Non-pigmented ciliary epithelial cell (primary cell): ENCODE data around the gene PIP5K1C.

Experiments
- DNase-seq: peaks from one replicate; pipeline ENCODE4 v3.0.0-alpha.2; 2010; ENCODE audit warnings: low read depth

The PIP5K1C gene

DNA sequence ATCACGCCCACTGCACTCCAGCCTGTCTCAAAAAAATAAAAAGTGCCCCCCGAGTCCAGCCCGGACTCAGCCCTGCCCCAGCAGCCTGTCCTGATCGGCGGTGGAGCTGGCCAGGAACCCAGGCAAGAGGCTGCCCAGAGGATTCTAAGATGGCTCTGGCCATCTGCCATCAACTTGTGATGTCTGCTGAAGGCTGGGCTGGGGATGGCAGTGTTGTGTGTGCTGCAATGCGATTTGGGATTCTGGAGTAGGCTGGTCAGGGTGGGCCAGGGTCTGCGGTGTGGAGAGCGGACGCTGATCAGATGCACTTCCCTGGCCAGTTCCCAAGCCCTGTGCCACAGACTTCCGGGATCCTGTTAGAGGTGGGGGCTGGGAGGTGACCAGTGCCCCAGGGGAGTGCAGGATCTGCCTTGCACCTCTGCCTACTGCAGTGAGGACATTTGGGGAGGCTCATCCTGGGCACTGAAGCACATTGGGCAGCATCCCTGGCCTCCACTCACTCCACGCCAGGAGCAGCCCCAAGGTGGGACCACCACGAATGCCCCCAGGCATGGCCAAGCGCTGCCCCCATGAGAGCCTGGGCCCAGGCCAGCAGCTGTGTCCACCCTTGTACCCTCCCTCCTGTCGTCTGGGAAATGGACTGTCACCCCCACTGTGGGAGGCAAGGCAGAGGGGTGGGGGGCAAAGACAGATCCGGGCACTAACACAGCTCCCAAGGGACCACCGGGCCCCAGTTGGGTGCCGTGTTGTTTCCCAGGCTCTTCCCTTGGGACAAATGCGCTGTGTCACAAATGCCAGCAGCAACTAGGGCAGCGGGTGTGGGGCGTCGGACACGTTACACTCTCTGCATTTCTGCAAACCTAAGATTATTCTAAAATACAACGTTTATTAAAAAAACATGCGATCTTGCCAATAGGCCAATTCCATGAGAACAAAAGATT lies 90.2 kb downstream of the PIP5K1C start:
- DNase-seq = no peak

DNA sequence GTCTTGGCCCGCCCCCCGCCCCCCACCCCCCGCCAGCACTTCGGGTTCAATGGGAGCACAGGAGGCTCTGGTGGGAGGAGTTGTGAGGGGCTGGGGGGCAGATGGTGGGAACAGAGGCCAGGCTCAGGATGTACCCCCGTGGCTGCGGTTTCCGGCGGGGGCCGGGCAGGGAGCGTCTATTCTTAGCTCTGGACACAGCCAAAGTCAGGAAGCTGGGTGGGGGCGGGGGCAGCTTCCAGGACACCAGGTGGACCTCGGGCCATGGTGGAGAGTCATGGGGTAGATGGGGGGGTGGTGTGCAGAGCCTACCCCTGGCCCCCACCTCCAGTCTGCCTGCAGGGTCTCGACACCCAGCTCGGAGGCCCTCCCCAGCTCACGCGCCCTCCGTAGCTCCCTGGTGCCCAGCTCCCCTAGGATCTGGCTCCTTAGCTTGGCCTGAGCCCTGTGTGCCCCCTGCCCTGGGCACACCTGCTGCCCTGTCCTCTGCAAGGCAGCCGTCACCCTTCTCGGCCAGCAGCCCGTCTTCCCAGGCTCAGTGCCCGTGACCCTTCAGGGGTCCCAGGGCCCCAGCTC lies 91.4 kb downstream of the PIP5K1C start:
- DNase-seq = no peak

DNA sequence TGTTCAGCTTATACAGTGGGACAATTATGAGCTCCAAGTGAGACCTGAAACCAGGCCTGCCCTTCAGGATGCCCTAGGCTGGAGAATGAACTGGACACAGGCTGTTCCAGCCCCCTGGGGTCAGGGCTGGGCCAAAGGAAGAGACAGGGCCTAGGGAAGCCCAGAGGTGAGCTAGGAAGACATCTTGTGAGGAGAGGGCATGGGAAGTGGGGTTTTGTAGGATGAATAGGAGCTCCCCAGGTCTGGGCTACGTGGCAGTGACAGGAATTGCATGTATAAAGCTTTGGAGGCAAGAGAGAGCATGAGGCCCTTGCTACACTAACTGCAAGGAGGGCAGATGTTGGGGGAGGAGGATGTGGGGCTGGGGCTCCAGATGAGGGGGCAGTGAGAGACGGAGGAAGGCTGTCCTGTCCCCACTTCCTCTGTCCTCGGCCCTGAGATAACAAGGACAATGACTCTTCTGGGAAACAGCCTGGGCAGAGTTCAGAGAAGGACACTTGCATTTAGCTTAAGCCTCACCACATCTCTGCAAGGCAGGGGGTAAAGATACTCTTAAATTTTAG lies 92.1 kb downstream of the PIP5K1C start:
- DNase-seq = no peak

DNA sequence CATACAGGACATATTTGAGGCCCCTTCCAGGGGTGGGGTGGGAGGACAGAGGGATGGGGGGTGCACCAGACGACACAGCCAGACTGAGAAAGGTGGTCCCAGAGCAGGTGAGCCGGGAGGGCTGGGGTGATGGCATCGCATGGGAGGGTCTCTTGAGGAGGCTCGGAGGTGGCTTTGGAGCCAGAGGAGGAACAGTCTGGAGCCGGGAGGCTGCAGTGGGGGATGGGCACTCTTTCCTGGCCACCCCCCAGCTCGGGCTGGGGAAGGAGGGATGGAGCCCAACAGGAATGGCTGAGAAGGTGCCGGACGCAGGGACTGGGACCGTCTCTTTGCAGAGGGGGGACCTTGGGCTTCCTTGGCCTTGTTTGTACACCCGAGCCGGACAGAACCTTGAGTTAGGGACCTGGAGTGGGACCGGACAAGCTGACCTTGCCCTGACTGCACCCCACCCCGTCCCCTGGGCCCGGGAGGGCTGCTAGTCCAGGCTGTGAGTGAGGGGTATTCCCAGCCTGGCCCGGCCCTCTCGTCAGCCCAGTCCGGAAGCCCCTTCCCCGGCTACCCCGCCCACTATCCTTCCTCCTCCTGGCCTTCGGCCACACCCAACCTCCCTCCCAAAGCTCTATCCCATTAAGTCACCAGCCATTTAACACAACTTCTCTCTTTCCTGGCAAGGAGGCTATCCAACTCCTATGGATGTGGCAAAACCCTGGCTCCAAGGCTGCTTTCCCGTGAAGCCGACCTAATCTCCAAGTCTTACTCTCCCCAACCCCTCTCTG lies 92.8 kb downstream of the PIP5K1C start:
- no peak for DNase-seq

DNA sequence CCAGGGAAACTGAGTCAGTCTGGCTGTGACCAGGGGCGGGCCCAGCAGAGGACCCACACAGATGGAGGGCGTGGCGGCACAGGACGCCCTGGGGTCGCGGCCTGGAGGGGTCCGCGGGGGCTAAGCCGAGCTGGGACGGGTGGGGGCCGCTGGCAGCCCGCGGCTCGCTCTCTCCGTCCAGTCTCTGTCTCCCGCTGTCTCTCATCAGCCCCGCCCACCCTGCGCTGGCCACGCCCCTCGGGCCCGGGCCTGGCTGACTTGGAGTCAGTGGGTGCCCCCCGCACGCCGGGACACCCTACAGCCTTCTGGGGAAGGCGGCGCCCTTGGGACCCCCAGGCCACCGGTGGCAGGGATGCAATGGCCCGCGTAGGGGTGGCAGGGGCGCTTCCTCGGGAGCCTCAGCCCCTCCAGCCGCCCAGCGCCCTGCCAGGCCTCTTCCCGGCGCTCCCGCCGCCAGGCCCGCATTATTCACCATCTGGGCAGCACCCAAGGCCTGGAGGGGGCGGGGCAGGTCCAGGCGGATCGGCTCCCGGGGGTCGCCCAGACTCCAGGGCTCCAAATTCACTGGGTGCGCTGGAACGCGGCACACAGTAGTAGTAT lies 93.5 kb downstream of the PIP5K1C start, which contains the start of gene TBXA2R:
Gene TBXA2R, minus strand, starts transcription at position 186 of the 600 bp plus-strand sequence. CDS start 6,241 bp downstream, outside the sequence.
- DNase-seq = no peak

DNA sequence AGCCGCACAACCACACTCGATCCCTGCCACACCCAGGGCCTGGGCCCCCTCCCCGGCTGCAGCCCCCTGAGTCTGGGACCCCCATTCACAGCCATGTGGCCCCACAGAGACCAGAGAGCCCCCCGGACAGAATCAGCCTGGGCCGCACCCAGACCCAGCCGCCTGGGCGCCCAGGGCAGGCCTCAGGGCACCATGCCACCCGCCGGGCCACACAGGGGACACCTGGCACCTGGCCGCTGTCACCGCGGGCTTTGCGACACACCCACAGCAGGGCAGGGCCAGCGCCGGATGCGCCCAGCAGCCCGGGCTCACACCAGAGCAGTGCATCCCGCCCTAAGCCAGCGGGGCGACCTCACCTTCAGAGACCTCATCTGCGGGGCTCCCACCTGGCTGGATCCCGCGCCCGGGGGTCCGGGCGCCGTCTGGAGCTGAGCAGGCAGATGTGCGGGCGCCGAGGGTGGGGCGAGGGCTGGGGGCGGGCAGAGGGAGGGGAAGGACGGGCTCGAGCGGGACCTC lies 94.0 kb downstream of the PIP5K1C start:
- DNase-seq = no peak

DNA sequence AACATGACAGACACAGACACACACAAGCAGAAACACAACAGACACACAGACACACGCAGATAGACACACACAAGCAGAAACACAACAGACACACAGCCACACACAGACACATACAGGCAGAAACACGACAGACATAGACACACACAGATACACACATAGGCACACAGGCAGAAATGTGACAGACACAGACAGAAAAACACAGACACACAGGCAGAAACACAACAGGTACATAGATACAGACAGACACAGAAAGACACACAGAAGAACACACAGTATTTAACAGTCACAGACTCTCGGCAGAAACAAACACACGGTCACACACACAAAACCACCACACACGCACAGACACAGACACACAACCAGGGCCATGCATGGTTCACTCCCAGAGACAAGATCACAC lies 94.5 kb downstream of the PIP5K1C start:
- DNase-seq = no peak

DNA sequence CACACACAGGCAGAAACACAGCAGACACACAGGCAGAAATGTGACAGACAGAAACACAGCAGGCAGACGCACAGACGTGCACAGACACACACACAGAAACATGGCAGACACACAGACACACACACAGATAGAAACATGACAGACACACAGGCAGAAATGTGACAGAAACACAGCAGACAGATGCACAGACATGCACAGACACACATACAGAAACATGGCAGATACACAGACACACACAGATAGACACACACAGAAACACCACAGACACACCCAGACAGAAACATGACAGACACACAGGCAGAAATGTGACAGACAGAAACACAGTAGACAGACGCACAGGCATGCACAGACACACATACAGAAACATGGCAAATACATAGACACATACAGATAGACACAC lies 94.9 kb downstream of the PIP5K1C start:
- DNase-seq = no peak

DNA sequence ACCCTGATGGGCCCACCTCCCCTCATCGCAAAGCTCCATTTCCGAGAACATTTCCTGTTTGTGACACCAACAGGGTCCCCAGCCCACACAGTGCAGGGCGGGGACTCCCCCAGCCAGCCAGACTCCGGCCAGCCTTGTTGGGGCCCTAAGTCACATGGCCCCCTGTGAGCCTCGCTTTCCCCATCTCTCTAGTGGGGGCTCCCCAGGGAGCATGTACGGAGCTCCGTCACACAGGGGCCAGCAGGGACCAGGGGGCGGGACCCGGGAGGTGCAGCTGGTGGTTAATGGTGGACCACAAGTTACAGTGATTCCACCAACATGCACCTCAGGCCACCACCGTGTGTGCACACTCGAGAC lies 95.3 kb downstream of the PIP5K1C start:
- no peak for DNase-seq

DNA sequence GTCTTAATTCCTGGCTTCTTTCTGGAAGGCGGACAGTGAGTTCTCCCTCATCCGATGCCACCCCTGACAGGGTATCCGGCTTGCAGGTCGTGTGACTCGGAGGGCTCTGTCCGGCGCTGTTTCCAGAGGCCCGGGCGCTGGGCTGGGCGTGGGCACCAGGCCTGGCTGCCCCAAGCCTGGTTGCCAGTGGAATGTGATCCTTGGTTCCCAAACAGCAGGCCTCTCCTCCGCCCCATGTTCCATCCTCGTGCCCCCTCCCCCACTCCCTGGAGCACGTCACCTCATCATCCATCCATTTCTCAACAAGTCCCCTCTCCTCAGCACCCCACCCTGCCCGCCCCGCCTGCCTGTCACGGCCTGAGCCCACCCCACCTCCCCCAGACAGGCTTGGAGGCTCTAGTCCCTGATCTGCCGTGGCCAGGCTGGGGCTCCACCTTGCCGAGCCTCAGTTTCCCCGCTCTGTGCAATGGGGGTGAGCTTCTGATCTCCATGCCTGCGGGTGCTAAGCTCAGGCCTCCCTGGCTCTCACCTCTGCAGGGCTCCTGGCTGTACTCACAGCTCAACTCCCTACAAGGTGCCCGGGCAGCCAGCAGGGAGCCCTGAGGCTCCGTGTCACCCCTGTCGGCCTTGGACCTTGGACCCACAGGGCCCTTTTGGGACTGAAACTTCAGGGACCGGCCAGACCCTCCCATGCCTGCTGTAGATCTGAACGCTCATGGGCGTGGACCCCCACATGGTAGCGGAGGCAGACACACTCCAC lies 95.9 kb downstream of the PIP5K1C start:
- no peak for DNase-seq

DNA sequence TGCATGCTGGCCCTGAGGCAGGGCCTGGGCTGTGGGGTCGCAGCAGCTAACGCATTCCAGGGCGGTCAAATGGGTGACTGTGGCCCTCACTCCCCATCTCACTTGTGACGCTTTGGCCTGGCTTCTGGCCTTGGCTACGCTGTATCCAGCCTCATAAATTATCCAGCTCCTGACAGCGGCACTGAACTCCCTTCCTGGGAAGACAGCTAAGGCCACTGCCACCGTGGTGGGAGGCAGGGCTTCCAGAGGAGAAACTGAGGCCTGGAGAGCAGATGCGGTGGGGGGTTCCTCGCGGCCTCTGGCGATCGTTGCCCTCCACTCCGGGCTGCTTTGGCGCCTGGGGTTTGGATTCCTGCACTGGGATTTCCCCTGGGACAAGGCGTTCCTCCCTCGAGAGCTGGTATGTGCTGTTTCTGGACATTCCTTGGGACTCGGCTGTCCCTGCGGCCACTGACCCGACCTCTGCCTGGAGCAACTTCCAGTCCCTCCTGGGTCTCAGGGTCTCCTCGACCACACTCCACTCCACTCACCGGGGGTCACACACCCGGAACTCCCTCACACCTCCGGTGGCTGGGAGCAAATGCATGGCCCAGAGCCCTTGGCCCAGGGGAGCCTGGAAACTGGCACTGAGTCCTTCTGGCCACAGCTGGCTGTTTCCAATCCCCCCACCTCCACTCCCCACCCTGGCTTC lies 97.0 kb downstream of the PIP5K1C start:
- DNase-seq = no peak

DNA sequence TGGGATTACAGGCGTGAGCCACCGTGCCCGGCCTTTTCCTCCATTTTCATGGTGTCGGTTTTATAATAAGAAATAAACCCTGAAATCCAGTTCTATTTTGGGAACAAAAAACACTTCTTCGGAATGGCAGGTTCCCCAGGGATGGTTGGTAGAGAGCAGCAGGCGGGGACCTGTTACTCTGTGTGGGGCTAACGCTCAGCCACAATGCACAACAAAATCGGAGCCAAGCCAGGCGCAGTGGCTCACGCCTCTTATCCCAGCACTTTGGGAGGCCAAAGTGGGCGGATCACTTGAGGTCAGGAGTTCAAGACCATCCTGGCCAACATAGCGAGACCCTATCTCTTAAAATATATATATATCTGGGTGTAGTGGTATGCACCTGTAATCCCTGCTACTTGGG lies 99.2 kb downstream of the PIP5K1C start:
- DNase-seq = no peak

DNA sequence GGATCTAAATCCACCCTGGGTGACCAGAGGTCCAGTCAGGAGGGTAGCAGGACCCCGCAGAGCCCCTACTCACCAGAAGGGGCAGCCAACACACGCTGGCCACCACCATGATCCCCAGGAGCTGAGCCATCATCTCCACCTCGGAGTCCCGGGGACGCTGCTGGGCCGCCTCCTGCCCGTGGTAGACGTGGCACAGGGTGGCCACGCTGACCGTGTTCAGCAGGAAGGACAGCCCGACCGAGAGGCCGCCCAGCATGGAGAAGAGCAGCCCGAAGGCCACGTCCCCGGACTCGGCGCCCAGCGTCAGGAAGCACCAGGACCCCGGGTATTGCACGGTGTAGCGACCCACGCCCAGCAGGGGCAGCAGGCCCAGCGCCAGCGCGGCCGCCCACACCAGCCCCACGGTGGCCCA lies 100.5 kb downstream of the PIP5K1C start:
- DNase-seq = no peak

DNA sequence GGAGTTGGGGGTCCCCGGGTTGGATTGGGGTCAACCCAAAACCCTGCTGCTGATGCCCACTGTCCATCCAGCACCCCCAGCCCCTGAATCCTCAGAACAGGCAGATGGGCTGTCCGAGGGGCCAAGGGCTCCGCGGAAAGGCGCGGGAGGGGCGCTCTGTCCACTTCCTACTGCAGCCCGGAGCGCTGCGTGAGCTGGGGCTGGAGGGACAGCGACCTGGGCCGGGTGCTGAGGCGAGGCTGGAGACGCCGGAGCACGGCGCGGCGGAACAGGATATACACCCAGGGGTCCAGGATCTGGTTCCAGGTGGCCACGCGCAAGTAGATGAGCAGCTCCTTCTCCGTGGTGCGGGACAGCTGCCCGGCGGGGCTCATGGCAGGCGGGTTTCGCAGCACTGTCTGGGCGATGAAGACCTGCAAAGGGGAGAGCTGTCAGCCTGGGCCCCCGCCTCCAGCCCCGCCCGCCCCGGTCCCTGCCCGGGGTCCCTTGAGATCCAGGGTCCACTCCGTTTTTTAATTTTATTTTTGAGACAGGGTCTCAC lies 104.7 kb downstream of the PIP5K1C start:
- DNase-seq = no peak

DNA sequence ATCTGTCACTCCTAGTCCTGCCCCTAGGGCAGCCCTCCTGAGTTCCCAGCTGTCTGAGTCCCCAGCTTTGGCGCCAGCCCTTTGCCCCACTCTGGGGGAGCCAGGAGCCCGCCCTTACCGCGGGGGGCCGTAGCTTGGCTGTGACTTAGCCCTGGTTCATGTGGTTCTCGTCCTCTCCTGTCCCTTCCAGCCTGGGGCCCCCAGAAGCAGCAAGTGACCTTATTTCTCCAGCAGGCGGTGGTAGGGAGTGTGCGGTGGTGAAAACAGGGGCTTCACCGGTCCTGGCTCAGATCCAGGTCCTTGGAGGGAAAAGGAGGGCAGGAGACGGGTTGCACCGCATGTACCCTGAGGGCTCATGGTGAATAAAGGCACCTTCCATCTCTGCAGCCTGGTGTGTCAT lies 107.1 kb downstream of the PIP5K1C start:
- no peak for DNase-seq

DNA sequence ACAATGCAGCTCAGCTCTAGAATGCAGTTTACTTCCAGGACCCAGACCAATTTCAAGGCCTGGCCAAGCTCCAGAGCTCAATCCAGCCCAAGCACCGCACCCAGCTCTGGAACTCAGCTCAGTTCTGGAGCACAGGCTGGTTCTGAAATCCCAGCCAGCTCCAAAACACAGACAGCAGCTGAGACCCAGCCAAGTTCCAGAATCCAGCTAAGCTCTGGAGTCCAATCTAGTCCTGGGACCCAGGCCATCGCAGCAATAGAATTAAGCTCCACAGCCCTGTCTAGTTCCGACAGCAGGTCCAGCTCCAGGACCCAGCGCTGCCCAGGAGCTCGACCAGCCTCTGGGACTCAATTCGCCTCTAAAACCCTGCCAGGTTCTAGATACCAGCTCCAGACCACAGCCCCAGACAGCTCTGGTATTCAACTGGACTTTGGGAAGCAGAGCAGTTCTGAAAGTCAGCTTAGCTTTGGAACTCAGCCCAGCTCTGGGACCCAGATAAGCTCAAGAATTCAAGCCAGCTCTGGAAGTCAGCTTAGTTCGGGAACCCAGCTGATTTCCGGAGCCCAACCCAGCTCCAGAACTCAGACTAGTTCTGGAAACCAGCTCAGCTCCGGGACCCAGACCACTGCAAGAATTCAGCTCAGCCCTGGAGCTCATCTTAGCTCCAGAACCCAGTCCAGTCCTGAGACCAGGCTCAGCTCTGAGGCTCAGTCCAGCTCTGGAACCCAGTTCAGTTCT lies 108.2 kb downstream of the PIP5K1C start:
- DNase-seq = no peak

DNA sequence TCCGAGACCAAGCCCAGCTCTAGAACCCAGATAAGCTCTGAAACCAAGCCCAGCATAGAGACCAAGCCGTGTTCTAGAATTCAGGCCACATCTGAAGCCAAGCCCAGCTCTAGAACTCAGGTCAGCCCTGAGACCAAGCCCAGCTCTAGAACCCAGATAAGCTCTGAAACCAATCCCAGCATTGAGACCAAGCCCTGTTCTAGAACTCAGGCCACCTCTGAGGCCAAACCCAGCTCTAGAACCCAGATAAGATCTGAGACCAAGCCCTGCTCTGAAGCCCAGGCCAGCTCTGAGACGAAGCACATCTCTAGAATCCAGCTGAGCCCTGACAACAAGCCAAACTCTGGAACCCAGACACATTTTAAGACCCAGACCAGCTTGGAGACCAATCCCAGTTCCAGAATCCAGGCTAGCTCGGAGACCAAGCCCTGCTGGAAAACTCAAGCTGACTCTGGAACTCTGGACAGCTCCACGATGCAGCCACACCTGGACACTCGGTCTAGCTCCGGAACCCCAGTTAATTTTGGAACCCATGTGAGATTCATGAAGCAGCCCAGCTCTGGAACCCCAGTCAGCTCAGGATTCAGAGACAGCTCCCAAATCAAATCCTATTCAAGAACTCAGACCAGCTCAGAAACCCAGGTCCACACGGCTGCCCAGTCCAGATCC lies 109.1 kb downstream of the PIP5K1C start:
- no peak for DNase-seq

DNA sequence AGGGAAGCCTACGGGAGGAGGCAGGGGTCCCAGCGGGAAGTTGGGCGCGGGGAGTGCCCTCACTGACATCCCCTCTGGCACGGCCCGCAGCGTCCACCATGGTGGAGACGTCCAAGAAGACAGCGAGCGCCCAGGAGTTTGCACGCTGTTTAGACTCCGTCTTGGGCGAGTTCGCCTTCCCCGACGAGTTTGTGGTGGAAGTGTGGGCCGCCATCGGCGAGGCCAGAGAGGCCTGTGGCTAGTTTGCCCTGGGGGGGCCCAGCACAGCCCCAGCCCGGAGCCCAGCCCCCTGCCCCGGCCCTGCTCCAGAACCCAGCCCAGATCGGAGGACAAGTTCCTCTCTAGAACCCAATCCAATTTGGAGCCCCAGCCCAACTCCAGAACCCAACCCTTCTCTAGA lies 110.3 kb downstream of the PIP5K1C start:
- DNase-seq = no peak

DNA sequence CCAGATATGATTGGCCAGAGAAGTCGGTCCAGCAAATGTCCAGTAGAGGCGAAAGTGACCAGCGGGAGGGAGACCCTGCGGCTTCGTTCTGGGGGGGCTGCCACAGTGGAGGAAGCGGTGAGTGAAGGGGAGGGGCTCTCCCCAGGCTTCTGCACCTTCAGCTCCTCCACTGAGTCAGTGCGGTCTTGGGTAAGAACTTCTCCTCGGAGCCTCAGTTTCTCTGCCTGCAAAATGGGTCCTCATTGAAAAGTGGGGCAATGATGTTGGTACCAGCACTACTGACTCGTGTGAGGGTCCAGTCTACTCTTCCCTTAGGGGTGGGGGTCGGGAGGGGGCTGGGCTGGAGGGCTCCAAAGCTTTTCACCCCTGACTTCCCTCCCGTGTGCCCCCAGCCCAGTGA lies 110.8 kb downstream of the PIP5K1C start:
- no peak for DNase-seq
